ENCODE measurements around the gene PSORS1C2. TPM values are rescaled to one million over a fixed set of nuclear protein-coding genes. Genes with fewer than 3 reads are reported as not detected.

PSORS1C2 gene
- total RNA-seq, 1 donor from 2014 or later: not detected

- H3K27ac Mint-ChIP-seq: no peak overlapping the region
- H3K36me3 Mint-ChIP-seq: no peaks in the 10 kb centered on the region
- TF ChIP-seq CTCF (conservative IDR thresholded peaks at IDR 0.05): no peak
- H3K9me3 Mint-ChIP-seq: no peaks in the 10 kb centered on the region
- H3K27me3 Mint-ChIP-seq: no peaks in the 10 kb centered on the region
- peaks cover 7% of the 10 kb centered on the region for H3K4me1 Mint-ChIP-seq (ENCODE audit: unreplicated experiment)
- no peak for DNase-seq (ENCODE audit: extremely low spot score, unreplicated experiment)
- no peak overlapping the region for H3K4me3 Mint-ChIP-seq
Observed at GRCh38 chr6:31145386-31145785, 6.5 kb upstream of the PSORS1C2 start.

GRCh38 chr6:31144970-31145340 lies 6.1 kb upstream of the PSORS1C2 start:
- peaks cover 7% of the 10 kb centered on the region for H3K4me1 Mint-ChIP-seq (ENCODE audit: unreplicated experiment)
- H3K27me3 Mint-ChIP-seq: peaks cover under 1% of the 10 kb centered on the region
- no peak for DNase-seq (ENCODE audit: extremely low spot score, unreplicated experiment)
- no peaks in the 10 kb centered on the region for H3K36me3 Mint-ChIP-seq
- H3K4me3 Mint-ChIP-seq: no peak overlapping the region
- no peak for TF ChIP-seq CTCF (conservative IDR thresholded peaks at IDR 0.05)
- no peak overlapping the region for H3K27ac Mint-ChIP-seq
- H3K9me3 Mint-ChIP-seq: no peaks in the 10 kb centered on the region

GRCh38 chr6:31144296-31144969 lies 5.6 kb upstream of the PSORS1C2 start:
- DNase-seq (ENCODE audit: extremely low spot score, unreplicated experiment): no peak
- Mint-ChIP-seq H3K9me3 (no peaks in the 10 kb centered on the region), H3K27me3 (peaks cover 5% of the 10 kb centered on the region), H3K4me1 (ENCODE audit: unreplicated experiment) (peaks cover 7% of the 10 kb centered on the region), H3K27ac (no peak overlapping the region), H3K4me3 (no peak overlapping the region), H3K36me3 (no peaks in the 10 kb centered on the region)
- no peak for TF ChIP-seq CTCF (conservative IDR thresholded peaks at IDR 0.05)

GRCh38 chr6:31143148-31143547 lies 4.3 kb upstream of the PSORS1C2 start:
- Mint-ChIP-seq H3K27ac (no peak overlapping the region), H3K4me3 (no peak overlapping the region), H3K9me3 (no peaks in the 10 kb centered on the region), H3K36me3 (no peaks in the 10 kb centered on the region), H3K4me1 (ENCODE audit: unreplicated experiment) (peaks cover 7% of the 10 kb centered on the region), H3K27me3 (peaks cover 5% of the 10 kb centered on the region)
- TF ChIP-seq CTCF (conservative IDR thresholded peaks at IDR 0.05): no peak
- no peak for DNase-seq (ENCODE audit: extremely low spot score, unreplicated experiment)

GRCh38 chr6:31142361-31142761 lies 3.5 kb upstream of the PSORS1C2 start:
- DNase-seq (ENCODE audit: extremely low spot score, unreplicated experiment): no peak
- Mint-ChIP-seq H3K27me3 (peaks cover 8% of the 10 kb centered on the region), H3K36me3 (no peaks in the 10 kb centered on the region), H3K27ac (no peak overlapping the region), H3K4me1 (ENCODE audit: unreplicated experiment) (peaks cover 11% of the 10 kb centered on the region), H3K9me3 (peaks cover 4% of the 10 kb centered on the region), H3K4me3 (no peak overlapping the region)
- no peak for TF ChIP-seq CTCF (conservative IDR thresholded peaks at IDR 0.05)

All from type B pancreatic cell (in vitro differentiated cells).